Measurements from ENCODE around the gene ARHGAP5.

DNA sequence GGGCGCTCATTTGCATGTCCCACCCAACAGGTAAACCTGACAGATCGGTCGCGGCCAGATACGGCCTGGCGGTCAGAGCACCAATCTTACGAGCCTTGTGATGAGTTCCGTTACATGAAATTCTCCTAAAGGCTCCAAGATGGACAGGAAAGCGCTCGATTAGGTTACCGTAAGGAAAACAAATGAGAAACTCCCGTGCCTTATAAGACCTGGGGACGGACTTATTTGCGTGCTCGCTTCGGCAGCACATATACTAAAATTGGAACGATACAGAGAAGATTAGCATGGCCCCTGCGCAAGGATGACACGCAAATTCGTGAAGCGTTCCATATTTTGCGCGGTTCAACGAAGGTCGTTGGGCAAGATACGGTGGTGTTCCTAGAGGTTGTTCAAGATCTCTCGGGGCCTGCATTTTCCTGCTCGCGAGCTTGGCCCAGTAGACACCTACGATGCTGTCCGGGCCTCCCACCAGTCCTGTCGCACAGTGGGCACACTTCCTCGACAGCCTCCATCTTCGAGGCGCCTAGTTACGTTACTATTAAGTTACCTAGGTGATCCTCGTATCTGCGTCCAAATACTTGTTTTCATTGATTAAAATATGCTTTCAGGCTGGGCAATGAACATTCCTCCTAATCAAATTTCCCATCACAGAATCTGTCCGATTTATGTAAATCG is 124.8 kb downstream of the ARHGAP5 start, which contains the start of gene RNU6-7:
- TF ChIP-seq, protein P1, sequence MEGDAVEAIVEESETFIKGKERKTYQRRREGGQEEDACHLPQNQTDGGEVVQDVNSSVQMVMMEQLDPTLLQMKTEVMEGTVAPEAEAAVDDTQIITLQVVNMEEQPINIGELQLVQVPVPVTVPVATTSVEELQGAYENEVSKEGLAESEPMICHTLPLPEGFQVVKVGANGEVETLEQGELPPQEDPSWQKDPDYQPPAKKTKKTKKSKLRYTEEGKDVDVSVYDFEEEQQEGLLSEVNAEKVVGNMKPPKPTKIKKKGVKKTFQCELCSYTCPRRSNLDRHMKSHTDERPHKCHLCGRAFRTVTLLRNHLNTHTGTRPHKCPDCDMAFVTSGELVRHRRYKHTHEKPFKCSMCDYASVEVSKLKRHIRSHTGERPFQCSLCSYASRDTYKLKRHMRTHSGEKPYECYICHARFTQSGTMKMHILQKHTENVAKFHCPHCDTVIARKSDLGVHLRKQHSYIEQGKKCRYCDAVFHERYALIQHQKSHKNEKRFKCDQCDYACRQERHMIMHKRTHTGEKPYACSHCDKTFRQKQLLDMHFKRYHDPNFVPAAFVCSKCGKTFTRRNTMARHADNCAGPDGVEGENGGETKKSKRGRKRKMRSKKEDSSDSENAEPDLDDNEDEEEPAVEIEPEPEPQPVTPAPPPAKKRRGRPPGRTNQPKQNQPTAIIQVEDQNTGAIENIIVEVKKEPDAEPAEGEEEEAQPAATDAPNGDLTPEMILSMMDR (IDR thresholded peaks at IDR 0.05) = no peak
- TF ChIP-seq POLR2A (IDR thresholded peaks at IDR 0.05) (no peak), POLR2AphosphoS5 (IDR thresholded peaks at IDR 0.05) (peak in 1 of 3 donors; percentile 25)
